GM19397 (cell line): Measurements from ENCODE around the gene INTS7.

ENCODE experiments used
- ATAC-seq: cut with Tn5 transposase; IDR thresholded peaks from one replicate; pipeline ENCODE4 v1.9.1; 2021; ENCODE audit warnings: mild to moderate bottlenecking, moderate library complexity; ENCODE audit not compliant: unreplicated experiment

The INTS7 gene

GRCh38 chr1:211910113-211910884, 125.1 kb downstream of the INTS7 start:
- no peak for ATAC-seq

DNA sequence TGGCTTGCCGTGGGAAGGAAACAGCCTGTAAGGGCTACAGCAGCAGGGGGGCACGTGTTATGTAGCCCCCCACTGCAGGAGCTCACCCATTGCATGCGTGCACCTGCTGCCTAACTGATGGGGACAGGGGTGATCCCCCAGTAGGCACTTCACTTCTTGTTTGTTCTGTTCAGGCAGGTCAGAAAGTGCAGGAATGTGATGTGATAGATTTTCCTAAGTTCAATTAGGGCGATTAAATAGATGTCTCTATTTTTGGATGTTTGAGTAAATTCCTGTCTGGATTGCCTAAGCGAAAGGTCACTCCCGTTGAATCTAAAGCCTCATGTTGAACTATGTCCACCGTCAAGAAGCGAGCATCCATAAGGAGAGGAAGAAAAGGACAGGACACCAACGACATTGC, 126.0 kb downstream of the INTS7 start:
- ATAC-seq = no peak

- no peak for ATAC-seq
Measured at GRCh38 chr1:211908951-211909350, 126.4 kb downstream of the INTS7 start.

DNA sequence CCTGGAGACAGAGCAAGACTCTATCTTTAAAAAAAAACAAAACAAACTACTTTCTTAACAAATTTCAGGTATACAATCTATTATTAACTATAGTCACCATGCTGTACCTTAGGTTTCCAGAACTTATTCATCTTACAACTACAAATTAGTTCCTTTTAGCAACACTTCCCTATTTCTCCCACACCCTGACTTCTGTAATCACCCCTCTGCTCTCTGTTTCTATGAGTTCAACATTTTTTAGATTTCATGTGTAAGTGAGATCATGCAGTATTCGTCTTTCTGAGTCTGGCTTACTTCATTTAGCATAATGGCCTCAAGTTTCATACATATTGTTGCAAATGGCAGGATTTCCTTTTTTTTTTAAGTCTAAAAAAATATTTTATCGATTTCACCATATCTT, 126.9 kb downstream of the INTS7 start:
- no peak for ATAC-seq

- no peak for ATAC-seq
Measured at GRCh38 chr1:211903490-211904245, 131.7 kb downstream of the INTS7 start.

- no peak for ATAC-seq
Measured at GRCh38 chr1:211902624-211903291, 132.6 kb downstream of the INTS7 start.

GRCh38 chr1:211901945-211902344, 133.4 kb downstream of the INTS7 start:
- no peak for ATAC-seq

GRCh38 chr1:211900441-211900840, 134.9 kb downstream of the INTS7 start:
- ATAC-seq = no peak

- ATAC-seq = no peak
Measured at GRCh38 chr1:211896958-211897357, 138.4 kb downstream of the INTS7 start.

DNA sequence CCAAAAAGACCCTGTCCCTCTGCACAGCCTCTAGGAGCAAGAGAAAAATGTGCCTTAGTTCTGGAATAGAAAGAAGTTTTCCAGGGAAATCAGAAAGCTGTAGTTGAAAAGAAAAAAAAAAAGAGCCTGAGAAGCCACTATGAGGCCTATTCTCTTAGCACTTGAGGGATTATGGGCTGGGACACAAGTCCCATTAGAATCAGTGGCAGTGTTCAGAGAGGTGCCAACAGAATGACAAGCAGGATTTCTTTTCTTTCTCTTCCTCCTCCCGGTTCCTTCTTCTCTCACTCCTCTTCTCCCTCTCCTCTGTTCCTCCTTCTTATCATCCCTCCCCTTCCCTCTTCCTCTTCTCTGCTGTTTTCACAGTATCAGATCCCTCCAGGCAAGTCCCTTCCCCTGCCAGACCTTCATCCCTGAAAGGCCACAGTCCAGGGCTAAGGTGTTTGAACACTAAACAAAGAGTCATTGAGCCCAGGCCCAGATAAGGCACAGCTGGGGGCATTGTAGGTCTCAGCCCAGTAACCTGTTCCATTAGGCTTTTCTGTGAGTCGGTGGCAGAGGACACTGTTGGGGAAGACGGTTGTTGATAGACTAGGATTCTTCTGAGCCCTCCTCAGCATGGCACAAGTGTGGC, 140.1 kb downstream of the INTS7 start:
- ATAC-seq = no peak

- ATAC-seq = no peak
Measured at GRCh38 chr1:211894312-211894711, 141.0 kb downstream of the INTS7 start.

DNA sequence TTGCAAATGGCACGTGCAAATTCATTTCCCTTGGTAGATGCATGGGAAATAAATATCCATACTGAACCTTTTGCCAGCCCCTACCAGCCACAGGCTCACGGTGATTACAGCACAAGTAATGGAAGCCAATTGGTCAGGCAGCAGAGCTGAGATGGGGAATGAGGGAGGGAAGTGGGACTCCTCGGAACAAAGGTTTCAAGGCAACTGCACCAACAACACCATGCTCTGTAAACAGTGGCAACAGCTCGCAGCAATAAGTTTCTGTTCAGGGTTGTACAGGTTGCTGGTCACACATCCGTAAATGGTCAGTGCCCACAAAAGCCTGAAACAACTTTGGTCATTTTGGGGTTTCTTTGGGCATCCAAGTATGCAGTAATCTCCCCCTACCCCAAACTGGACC, 142.1 kb downstream of the INTS7 start:
- no peak for ATAC-seq

GRCh38 chr1:211892577-211892976, 142.8 kb downstream of the INTS7 start:
- no peak for ATAC-seq

- ATAC-seq = no peak
Measured at GRCh38 chr1:211891708-211892107, 143.6 kb downstream of the INTS7 start.
